Activated CD4-positive, CD25-positive, alpha-beta regulatory T cell (primary cell): Measurements from ENCODE around the gene FUT3.
"Not testable (repeated sequence)": the region's sequence is repeated elsewhere in the genome, so short reads cannot be mapped to it uniquely, and the experiment has no call there.

ENCODE experiments used
- DNase-seq, 4 experiments: peaks; one replicate each; lab custom pipeline; 2025; lab: John Stamatoyannopoulos, UW

FUT3 gene

DNA sequence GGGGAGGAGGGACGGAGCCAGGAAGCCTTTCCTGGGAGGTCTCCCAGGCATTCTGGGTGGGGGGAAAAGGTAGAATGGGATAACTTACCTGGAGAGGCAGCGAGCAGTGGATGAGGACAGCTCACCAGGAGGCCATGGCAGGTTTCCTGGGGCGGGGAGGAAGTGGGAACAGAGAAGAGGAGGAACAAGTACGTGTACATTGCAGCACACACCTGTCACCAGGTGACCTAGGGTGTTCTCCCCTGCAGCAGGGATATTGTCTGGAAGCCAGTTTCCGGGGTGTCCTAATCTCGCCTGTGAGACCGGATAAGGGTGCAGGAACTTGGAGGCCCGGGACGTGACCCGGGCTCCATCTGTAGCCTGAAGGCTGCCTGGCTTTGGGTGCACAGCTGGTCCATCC is at the start of gene FUT3:
TSS of gene FUT3 (minus strand) at position 148 of the 400 bp plus-strand sequence.
- no peak for DNase-seq

DNA sequence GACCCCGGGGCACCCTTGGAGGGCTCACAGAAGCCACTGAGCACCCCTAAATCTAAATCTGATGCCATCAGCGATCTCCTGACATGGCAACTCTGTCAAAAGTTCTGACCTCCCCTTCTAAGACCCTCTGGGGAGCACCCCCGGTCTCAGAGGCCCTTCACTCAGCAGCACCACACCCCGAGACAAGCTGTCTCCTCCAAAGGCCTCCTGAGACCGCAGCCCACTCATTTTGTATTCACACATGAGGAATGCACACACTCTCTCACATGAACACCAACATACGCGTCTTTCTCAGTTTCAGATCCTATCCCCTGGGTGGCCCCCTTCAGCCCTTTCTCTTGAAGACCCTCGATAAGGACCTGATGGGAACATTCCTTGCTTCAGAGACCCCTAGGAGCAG is 49.7 kb upstream of the FUT3 start:
- DNase-seq, result no peak

DNA sequence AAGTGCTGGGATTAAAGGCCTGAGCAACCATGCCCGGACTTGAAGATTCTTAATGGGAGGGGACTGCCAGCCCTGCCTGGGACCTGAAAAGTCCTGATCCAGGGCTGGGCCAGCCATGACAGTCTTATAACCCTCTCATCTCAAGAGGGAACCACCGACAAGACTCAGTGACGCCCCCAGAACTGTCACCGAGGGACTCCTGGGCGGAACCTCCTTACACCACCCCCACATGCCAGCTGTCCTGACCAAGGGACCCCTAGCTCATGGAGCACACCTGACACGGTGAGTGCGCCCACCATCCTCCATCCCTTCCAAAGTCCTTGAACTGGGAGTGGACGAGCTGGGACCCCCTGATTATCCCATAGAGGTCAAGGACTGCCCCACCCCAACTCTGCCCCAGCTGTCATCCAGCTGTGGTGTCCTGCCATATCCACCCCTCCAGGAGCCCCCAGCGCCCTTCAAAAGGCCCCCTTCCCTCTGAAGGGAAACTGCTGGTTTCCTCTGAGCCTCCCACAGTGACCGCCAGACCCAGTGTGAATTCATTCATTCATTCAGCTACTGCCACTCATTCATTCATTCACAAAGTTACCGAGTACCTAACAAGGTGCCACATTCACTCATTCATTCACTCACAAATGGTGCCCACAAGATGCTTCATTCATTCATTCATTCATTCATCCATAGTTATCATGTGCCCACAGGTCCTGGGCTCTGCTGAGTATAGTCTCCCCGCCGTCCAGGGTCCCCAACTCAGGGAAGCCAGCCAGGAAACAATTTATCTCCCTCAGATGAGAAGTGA is 48.7 kb upstream of the FUT3 start:
- no peak for DNase-seq

DNA sequence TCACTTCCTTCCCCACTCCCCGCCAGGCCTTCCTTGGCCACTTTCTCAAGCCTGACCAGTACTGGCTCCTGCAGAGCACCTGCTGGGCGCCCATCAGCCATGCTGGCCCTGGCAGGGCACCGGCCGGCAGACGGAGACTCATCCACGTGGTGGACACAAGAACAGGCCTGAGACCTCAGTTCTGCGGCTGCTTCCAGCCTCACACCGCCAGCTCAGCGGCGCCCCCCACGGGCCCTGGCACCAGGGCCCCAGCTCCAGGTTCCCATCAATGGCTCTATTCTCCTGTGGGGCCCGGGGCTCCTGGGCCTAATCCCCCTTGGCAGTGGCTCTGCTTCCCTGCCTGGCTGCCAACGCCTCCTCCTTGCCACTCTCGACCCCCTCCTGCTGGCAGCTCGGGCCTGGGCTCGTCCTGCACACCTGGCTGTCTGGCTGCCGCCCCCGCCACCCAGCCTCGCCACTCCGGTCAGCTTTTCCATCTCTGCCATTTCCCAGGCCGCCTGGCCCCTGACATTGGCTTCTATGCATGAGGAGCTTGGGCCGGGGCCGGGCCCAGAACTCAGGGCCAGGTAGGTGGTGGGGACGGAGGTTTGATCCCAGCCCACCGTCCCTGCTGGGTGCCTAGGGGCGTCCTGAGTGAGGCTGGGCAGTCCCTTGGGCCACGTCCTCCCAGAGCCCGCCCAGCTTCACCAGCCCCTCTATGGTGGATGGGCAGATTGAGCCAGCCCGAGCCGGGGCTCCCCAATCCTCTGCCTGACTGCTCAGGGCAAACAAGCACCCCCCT is 46.1 kb upstream of the FUT3 start:
- no peak for DNase-seq

DNA sequence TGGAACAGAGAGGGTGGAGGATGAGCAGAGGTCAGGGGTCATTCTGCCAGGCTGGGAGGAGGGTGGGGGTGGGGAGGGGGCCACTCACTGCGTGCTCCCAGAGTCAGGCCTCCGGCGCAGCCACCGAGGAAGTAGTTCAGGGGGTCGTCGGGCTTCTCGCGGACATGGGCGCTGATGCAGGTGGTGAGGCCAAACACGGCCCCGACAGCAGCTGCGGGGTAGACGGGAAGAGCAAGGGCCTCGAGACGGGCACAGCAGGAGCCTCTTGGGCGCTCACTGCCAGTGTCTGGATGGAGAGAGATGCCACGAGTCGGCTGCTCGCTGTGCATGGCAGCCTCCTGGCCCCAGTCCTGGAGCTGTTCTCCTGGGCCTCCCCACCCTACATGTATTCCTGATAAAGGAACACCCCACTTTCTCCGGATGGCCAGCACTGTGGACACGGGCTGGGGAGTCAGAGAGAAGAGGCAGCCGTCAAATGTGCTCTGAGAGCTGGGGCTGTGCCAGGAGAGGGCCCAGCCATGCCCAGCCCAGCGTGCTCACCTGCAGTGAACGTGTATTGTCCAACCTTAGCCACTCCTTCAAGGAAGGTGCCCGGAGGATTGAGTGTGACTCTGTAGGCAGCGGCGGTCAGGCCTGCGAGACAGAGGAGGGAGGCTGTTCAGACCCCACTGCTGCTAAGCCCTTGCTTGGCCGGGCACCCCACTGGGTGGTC is 45.3 kb upstream of the FUT3 start:
- DNase-seq, result no peak

DNA sequence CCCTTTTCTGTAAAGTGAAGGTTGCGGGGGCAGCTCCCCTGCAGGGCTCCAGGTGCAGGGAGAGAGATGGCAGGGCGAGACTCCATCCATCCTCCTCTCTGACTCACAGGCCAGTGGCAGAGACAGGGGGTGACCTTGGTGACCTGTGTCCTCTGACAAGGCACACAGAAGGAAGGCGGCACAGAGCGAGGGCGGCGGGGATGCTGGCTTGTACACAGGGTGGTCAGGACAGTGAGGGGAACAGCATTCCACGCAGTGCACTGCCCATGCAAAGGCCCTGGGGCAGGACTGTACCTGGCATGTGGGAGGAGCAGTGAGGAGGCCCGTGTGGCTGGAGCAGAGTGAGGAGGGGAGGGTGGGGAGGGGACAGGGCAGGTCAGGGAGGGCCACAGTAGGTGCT is 44.6 kb upstream of the FUT3 start:
- DNase-seq, result no peak

DNA sequence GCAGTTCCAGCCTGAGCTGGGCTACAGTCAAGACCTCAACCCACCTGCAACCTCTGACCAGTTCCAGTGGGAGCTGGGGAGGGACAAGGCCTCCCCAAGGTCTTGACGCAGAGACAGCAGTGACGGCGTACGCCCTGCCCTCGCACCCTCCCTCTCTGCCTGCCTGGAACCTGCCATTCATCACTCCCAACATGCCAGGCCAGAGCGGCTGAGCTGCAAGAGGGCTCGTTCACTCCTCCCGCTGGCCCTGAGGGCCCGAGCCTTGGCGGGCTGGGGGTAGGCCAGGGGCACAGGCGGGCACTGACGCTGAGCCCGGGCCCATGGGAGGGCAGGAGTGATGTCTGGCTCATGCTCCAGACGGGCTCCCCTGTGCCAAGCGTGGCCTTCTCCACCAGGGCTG is 44.2 kb upstream of the FUT3 start:
- DNase-seq, result no peak

DNA sequence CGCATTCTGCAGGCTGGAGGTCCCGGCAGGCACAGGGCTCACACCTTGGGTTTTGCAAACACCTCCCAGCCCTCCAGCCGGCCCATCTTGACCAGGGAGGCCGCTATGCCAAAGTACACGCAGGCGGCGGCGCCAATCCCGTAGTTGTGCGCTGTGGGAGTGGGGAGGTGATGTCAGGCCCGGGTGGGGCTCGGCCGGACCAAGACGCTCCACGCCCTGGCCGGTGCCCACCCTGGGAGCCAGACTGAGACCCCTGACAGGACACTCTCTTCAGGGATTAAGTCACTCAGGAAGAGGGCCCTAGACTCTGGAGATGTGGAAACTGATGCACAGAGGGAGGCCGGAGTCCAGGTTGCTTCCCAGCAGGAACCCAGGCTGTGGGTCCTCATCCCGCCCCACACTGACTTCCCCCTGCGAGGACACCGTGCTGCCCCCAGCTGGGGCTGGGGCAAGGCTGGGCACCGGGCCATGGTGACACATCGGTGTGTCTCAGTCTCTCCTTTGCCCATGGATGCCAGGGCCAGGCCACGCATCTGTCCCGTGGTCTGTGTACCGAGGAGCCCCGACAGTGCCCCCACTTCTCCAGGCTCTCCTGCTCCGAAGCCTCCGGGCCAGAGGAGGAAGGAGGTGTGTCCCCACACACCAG is 43.6 kb upstream of the FUT3 start:
- DNase-seq, result no peak

DNA sequence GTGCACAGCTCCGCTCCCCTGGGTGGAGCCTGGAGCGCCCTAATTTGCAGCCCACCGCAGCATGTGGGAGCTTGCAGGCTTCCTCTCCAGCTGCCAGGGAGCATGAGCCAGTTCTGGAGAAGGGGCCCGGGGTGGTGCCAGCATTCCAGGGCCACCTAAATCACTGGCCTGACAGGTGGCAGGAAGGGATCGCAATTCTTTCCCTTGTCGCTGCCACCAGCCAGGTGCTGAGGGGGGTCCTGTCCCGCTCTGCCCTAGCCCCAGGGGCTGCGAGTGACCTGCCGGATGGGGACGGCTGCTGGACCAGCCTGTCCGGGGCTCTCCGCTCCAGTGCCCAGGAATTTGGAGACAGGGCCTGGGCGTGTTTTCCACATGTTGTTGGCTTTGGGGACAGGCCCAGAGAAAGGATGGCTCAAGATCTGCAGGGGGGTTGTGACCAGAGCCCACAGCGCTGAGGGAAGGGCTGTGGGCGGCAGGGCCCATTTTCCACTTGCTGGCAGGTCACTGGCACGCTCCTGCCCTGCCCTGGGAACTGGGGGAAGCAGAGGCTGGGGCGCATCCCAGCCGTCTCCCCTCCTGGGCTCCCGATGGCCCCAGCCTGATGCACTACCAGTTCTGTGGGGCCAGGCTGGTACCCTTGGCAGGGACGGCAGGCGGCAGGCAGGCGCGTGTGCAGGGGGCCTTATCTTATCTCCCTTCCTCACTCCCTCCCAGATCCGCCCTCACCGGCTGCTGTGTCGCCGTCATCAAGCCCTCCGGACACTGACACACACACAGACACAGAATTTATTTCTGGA is 42.9 kb upstream of the FUT3 start:
- no peak for DNase-seq

DNA sequence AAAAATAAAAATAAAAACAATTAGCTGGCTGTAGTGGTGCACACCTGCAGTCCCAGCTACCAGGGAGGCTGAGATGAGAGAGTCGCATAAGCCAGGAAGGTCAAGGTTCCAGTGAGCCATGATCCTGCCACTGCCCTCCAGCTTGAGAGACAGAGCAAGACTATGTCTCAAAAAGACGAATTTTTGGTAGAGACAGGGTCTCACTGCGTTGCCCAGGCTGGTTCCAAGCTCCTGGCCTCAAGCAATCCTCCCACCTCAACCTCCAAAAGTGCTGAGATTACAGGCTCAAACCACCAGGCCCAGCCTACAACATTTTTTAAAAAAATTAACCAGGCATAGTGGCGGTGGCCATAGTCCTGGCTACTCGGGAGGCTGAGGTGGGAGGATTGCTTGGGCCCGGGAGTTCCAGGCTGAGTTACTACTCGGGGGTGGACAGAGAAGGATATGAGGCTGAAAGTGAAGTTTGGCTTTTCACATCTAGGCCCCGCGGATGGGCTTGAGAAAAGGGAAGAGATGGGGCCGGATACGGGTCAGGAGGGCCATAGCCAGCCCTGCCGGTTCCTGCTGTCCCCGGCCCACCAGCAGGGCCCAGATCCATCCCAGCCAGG is 42.2 kb upstream of the FUT3 start:
- no peak for DNase-seq

DNA sequence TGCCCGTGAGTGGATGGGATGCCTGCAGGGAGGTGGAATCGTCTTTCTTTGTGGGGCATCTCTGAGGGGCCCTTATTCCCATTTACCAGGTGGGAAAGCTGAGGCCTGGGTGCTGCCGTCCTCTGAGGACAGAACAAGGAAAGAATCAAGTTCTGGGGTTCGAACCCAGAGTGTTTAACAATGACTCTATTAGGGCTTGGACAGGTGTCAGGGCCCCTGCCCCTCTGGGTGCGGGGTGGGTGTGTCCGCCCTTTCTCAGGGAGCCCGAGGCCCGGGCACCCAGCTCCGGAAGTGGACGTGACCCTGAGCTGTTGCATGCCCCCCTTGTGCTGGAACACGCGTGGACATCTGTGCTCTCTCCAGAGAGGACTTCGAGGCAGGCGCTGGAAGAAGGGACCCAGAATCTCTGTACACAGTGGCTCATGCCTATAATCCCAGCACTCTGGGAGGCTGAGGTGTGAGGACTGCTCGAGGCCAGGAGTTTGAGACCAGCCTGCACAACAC is 41.6 kb upstream of the FUT3 start:
- no peak for DNase-seq

DNA sequence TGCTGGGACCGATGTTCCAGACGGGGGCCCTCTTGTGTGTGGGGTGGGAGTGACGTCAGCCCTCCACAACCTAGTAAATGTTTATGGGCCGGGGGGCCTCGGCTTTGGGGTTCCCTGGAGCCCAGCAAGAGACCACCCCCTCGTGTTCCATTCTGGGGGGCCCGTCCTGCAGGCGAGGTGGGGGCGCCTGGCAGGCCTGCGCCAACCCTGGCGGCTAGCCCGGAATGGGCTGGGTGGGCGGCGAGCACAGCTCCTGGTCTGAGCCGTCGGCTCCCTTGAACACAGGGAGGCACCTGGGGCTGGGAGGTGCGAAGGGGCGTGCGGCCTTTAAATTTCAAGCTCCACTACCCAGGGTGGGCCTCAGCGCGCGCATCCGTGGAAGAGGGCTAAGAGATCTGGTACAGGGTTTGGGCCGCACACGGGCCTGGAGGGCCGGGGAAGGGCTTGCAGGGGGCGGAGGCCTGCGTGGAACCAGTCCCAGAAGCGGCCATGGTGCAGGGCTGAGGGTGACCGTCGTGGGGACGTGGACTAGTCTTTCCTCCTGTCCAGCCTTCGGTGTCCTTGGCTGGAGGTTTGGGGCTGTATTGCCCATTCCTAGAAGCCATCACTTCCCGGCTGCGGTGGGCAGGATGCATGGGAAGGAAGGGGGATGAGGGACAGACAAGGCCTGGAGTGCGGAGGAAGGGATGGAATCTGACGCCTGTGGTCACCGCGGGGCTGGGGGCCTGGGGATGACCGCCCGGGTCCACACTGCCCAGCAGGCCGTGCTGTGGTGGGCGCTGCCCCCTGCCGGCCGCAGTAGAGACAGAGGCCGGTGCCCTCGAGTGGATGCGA is 40.9 kb upstream of the FUT3 start:
- DNase-seq, result no peak

DNA sequence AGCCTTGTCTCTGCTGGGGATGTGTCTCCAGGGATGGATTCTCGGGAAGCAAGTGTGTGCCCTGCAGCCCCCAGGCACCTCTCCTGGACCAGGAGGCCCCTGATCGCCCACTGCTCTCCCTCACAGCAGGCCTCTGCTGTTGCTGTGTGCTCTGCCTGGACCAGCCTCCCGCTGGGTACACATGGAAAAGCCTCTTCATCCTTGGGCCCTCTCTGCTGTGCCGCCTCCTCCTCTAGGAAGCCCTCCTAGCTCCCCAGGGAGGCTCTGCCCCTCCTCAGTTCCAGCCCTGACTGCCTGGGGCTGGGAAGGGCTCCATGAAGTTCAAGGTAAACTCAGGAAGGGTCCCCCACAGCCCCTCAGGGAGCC is 40.3 kb upstream of the FUT3 start:
- no peak for DNase-seq

DNA sequence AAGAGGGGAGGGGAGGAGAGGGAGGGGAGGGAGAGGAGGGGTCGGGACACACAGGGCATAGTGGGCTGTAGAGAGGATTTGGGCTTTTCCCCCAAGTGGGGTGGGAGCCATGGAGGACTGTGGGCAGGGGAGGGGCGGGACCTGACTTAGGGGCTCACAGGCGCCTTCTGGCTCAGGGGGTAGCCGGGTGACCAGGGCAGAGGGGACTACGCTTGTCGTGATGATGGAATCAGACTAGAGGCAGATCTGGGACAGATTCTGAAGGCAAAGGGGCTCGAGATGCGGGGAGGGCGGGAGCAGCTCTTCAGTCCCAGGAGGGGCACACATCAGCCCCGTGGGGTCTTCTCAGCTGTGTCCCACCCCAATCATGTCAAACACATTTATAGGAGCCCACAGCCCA is 38.9 kb upstream of the FUT3 start:
- no peak for DNase-seq

DNA sequence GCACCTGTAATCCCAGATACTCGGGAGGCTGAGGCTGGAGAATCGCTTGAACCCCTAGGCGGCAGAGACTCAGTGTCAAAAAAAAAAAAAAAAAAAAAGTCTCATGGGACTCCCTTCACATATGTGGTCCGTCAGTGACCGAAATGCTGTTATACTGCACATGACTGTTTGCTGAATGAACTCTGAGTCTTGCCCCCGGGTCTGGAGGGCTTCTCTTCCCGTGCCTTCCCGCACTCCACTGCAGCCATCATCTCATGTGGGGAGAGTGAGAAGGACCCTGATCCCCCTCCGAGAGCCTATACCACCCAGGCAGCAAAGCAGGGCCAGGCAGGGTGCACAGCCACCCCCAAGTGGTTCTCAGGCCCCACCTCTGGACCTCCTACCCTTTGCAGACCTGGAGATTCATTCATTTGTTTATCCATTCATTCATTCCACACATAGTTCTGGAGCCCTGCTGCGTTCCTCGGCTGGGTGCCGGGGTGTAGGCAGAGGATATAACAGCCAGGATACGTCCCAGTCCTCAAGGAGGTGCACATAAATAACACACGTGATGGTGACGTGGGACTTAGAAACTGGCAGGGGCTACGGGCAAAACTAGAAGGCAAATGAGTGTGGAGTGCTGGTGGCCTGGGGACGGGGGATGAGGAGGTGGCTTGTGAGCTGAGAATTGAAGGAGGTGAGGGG is 38.2 kb upstream of the FUT3 start:
- DNase-seq, result no peak

DNA sequence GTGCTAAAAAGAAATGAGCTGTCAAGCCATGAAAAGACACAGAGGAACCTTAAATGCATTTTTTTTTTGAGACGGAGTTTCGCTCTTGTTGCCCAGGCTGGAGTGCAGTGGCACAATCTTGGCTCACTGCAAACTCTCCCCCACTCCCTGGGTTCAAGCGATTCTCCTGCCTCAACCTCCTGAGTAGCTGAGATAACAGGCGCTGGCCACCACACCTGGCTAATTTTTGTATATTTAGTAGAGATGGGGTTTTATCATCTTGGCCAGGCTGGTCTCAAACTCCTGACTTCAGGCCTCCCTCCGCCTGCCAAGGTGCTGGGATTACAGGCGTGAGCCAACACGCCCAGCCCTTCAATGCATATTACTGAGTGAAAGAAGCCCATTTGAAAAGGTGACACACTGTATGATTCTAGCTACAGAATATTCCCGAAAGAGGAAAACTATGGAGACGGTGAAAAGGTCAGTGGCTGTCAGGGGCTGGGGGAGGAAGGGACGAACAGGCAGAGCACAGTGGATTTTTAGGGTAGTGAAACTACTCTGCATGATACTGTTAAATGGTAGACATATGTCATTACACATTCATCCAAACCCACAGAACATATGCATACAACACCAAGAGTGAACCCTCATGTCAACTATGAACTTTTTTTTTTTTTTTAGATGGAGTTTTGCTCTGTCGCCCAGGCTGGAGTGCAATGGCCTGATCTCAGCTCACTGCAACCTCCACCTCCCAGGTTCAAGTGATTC is 33.0 kb upstream of the FUT3 start:
- DNase-seq, result not testable (repeated sequence)

DNA sequence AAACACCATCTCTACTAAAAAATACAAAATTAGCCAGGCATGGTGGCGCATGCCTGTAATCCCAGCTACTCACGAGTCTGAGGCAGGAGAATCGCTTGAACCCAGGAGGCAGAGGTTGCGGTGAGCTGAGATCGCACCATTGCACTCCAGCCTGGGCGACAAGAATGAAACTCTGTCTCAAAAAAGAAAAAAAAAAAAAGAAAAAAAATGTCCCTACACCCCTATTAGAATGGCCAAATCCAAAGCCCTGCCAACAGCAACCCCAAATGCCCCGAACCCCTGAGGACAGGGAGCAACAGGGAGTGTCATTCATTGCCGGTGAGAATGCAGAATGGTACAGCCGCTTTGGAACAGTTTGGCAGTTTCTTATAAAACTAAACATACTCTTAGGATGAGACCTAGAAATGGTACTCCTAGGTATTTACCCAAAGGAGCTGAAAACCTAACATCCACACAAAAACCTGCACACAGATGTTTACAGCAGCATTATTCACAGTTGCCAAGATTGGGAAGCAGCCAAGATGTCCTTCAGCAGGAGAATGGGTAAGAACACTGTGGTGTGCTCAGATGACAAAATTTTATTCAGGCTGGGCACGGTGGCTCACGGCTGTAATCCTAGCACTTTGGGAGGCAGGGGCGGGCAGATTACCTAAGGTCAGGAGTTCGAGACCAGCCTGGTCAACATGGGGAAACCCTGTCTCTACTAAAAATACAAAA is 32.1 kb upstream of the FUT3 start:
- DNase-seq, result not testable (repeated sequence)

DNA sequence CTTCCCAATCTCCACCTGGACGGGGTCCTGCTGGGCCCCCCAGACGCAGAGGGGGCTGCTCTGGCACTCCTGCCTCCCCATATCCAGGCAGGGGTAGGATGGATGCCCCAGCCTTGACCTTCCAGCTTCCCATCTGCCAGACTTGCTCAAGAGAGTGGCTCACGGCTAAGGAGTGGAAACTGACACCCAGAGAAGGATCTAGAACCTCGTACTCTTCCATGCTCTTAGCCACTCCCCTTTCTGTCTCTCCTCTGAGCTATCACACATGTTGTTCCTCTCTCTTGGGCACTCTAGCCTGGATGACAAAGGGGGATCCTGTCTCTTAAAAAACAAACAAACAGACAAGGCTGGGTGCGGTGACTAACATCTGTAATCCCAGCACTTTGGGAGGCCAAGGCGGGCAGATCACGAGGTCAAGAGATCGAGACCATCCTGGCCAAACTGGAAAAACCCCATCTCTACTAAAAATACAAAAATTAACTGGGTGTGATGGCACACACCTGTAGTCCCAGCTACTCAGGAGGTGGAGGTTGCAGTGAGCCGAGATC is 31.2 kb upstream of the FUT3 start:
- no peak for DNase-seq
